Mucosa of descending colon (tissue), 3 donors: ENCODE data around the gene GRXCR1. TPM values are rescaled to one million over a fixed set of nuclear protein-coding genes. Genes with fewer than 3 reads are reported as not detected.

Experiments used
- ATAC-seq: fragments of 200-7000 bp; cut with Tn5 transposase; one replicate; pipeline ENCODE4 v1.9.1; 2020; ENCODE audit warnings: mild to moderate bottlenecking, moderate library complexity
- DNase-seq, 3 donors: peaks; one replicate each; pipeline ENCODE4 v3.0.0-alpha.2; 2020
- H3K36me3 ChIP-seq: fragments of 200-600 bp; one replicate; pipeline ENCODE4 v1.8.0; 2021; ENCODE audit warnings: low read depth, mild to moderate bottlenecking
- H3K4me1 ChIP-seq: fragments of 200-600 bp; one replicate; pipeline ENCODE4 v1.8.0; 2021; ENCODE audit warnings: low read depth, mild to moderate bottlenecking
- H3K4me3 ChIP-seq: fragments of 200-600 bp; one replicate; pipeline ENCODE4 v1.8.0; 2021; ENCODE audit warnings: mild to moderate bottlenecking
- H3K9me3 ChIP-seq: fragments of 200-600 bp; one replicate; pipeline ENCODE4 v1.8.0; 2021; ENCODE audit warnings: mild to moderate bottlenecking
- intact Hi-C, 2 donors: fragments of 100-400 bp; cut with DNase I in 1 of 2; cut with micrococcal nuclease in 1 of 2; formaldehyde crosslinking; loops; one replicate each; pipeline versions ENCODE4 v1.11.0 to v1.11.1; 2022; cut with DNase I, micrococcal nuclease
- total RNA-seq, 3 donors: library from RNA; stranded (reverse); fragmentation: NEBNext Ultra II Directional in 2 of 3; extraction: Animal tissue kit (Norgen Biotek cat#: 25700) in 2 of 3; gene quantifications; one replicate each; pipeline versions ENCODE4 v1.2.1 to v1.2.4, GENCODE V29; 2021 to 2023
- TF ChIP-seq, protein P1 (sequence below): fragments of 200-600 bp; IDR thresholded peaks from one replicate; pipeline ENCODE4 v1.8.0; 2022; ENCODE audit warnings: antibody characterized with exemption, mild to moderate bottlenecking
- donor health status: DM: no; HTN: no; CAD: no; lungs with moderate emphysema.
- donor health status: DM: no; HTN: no; CAD: no.
- donor health status: DM: no; HTN: yes; CAD: no.

The GRXCR1 gene
- total RNA-seq, 3 donors from 2014 or later, result not detected

DNA sequence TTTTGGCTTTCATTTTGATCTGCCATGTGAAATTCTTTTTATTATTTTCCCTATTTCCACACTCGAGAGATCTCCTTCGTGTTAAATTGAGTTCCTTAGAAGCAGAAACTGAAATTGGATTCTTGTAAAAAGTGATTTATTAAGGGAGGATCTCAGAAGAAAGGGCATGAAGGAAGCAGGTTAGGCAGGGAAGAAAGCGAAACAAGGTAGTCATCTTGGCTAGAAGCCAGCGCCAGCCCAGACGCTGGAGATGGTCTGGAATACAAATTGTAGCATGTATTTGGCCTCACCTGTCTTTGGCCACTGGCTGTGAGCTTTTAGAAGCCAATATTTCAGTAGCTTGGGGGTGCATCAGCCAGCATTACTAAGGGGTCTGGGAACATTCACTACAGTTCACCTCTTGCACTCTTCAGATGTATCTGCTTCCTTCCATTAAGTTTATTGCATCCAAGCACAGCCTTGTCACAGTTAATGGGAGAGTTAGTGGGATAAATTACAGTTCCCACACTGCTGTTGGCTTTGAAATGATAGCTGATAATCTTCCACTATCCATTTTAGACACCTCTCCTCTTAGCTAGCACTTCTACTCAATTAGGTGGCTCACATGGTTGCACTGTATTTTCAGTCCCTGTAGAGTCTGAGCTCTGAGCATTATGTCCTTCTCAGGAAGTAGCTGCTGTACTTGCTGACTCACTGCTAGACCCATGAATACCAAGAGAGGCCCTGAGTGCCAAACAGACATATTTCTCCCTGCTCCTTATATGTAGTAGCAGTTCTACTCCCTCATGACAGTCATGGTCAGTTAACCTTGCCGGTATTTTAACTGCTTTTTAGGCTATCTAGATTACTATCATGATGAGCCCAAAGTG is 14.6 kb downstream of the GRXCR1 start:
- ATAC-seq, result peak; percentile 37
- Histone ChIP-seq H3K4me3 (no peak overlapping the region), H3K36me3 (no peaks in the 10 kb centered on the region), H3K4me1 (no peaks in the 10 kb centered on the region), H3K9me3 (no peaks in the 10 kb centered on the region)
- peak in 2 of 3 donors; percentile 5 to 19 for DNase-seq
- intact Hi-C loops, result no loop called here
- TF ChIP-seq, protein P1, sequence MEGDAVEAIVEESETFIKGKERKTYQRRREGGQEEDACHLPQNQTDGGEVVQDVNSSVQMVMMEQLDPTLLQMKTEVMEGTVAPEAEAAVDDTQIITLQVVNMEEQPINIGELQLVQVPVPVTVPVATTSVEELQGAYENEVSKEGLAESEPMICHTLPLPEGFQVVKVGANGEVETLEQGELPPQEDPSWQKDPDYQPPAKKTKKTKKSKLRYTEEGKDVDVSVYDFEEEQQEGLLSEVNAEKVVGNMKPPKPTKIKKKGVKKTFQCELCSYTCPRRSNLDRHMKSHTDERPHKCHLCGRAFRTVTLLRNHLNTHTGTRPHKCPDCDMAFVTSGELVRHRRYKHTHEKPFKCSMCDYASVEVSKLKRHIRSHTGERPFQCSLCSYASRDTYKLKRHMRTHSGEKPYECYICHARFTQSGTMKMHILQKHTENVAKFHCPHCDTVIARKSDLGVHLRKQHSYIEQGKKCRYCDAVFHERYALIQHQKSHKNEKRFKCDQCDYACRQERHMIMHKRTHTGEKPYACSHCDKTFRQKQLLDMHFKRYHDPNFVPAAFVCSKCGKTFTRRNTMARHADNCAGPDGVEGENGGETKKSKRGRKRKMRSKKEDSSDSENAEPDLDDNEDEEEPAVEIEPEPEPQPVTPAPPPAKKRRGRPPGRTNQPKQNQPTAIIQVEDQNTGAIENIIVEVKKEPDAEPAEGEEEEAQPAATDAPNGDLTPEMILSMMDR, result no peak

DNA sequence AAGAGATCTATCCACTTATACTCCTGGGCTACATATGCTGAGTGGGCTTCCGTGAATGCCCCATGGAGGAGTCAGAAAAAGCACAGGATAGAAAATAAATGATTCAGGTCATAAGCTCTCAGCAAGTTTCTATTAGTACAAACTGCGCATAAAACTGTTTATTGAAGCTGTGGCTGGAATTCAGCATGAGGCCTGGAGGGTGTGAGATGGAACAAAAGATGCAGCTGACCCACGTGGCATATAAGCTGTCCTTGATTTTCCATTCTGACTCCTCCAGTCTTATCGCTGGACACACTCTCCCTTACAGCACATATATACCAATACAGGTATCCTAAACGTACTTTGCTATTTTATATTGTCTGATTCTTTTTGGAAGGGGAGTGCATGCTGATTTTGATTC is 17.9 kb downstream of the GRXCR1 start:
- Histone ChIP-seq H3K9me3 (no peaks in the 10 kb centered on the region), H3K4me3 (no peak overlapping the region), H3K4me1 (no peaks in the 10 kb centered on the region), H3K36me3 (no peaks in the 10 kb centered on the region)
- intact Hi-C loops, result no loop called here
- ATAC-seq, result no peak
- TF ChIP-seq, protein P1, result no peak
- DNase-seq, result no peak

DNA sequence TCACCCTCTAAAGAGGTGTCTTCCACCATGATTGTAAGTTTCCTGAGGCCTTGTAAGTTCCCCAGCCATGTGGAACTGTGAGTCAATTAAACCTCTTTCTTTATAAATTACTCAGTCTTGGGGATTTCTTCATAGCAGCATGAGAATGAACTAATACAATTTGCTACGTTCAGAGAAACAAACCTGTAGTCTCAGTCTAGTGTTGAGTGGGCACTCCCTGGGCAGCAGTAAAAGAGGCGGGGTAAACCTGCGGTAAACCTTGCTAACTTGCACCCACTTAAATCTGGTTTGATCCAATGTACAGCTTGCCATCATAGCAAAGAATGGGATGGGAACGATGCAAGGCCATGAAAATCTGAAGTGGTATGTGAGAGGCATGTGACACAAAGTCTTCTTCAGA is 22.4 kb downstream of the GRXCR1 start:
- H3K9me3 ChIP-seq, result no peaks in the 10 kb centered on the region
- ATAC-seq (no peak), DNase-seq (no peak)
- intact Hi-C loops, result no loop called here
- no peak overlapping the region for H3K4me3 ChIP-seq
- TF ChIP-seq, protein P1, result no peak
- no peaks in the 10 kb centered on the region for H3K4me1 ChIP-seq
- no peaks in the 10 kb centered on the region for H3K36me3 ChIP-seq

DNA sequence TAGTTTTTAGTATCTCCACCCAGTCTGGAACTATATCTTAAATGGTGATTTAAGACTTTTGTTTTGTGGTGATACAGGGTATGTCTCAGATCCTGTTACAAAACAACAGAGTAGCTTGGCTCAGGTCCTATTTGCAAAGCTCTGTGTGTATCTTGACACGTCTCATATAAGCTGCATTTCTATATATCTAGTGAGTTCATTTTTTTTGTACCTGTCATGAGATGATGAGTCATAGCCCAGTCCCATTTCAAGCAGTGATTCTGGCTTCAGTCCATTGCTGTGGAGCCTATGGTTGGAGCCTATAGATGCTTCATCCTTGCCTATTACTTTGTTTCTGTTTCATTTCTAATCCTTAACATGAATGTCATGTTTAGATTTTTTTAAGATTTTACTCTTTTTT is 23.0 kb downstream of the GRXCR1 start:
- no peaks in the 10 kb centered on the region for H3K9me3 ChIP-seq
- TF ChIP-seq, protein P1, result no peak
- intact Hi-C loops, result no loop called here
- no peak for ATAC-seq
- H3K36me3 ChIP-seq, result no peaks in the 10 kb centered on the region
- DNase-seq, result no peak
- H3K4me3 ChIP-seq, result no peak overlapping the region
- H3K4me1 ChIP-seq, result no peaks in the 10 kb centered on the region

DNA sequence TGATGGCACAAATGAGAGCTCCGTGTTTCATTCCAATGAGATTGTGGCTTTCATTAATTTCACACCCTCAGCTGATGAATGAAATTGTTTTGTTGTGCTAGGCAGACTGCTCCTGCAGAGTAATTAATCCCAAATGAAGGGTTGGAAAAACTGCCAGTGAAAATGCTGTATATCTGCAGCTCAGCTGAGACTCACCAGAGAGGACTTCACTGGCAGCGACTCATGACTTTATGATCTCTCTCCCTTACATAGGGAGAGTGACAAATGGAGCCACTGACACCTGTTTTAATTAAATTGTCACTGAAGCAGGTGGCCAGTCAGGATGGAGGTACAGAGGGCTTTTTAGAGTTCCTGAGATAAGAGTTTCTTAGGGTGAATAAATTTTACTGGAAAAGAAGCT is 24.8 kb downstream of the GRXCR1 start:
- TF ChIP-seq, protein P1, result no peak
- ATAC-seq (no peak), DNase-seq (no peak)
- intact Hi-C loops, result no loop called here
- H3K36me3 ChIP-seq, result no peaks in the 10 kb centered on the region
- H3K4me1 ChIP-seq, result no peaks in the 10 kb centered on the region
- H3K9me3 ChIP-seq, result no peaks in the 10 kb centered on the region
- no peak overlapping the region for H3K4me3 ChIP-seq
